Caco-2 (cell line): ENCODE measurements around the gene PITHD1. TPM values are rescaled to one million over a fixed set of nuclear protein-coding genes. Genes with fewer than 3 reads are reported as not detected.
A peak's percentile ranks its signal among the peaks of the same experiment; 100 is the strongest.

Source experiments
- BruUV-seq: library from RNA; stranded (reverse); fragments of 400-500 nt; replicated peaks from 2 replicates; lab custom pipeline; 2021; lab: Mats Ljungman, UMichigan
- CTCF ChIA-PET: fragments of 300-600 bp; sonication (Branson Sonifier 250); formaldehyde crosslinking; loops from one replicate; lab custom pipeline; 2022; ENCODE audit warnings: antibody characterized with exemption; lab: Charles Lee
- POLR2A ChIA-PET: fragments of 300-600 bp; sonication (Branson Sonifier 250); formaldehyde crosslinking; loops from one replicate; lab custom pipeline; 2022; ENCODE audit warnings: antibody characterized with exemption; lab: Charles Lee
- DNase-seq, 2 experiments: peaks; one replicate each; pipeline versions ENCODE4 v3.0.0 to v3.0.0-alpha.2; 2020 to 2022
- H3K27me3 ChIP-seq: replicated peaks from 2 replicates; pipeline ENCODE4 v1.6.0; 2011; ENCODE audit warnings: low read length; ENCODE audit not compliant: control insufficient read depth, insufficient read depth
- H3K36me3 ChIP-seq: 2 replicates; pipeline ENCODE4 v1.5.1; 2011; ENCODE audit warnings: low read length; ENCODE audit not compliant: control insufficient read depth, insufficient read depth
- H3K4me1 ChIP-seq: fragments of 250-450 bp; sonication (Bioruptor Pico); 2 replicates; pipeline ENCODE4 v1.5.1; 2020; ENCODE audit warnings: mild to moderate bottlenecking
- H3K4me3 ChIP-seq: 2 replicates; pipeline ENCODE4 v1.5.1; 2011; ENCODE audit warnings: low read depth, mild to moderate bottlenecking, control low read depth, low read length
- H3K9me3 ChIP-seq: fragments of 250-450 bp; sonication (Bioruptor Pico); 2 replicates; pipeline ENCODE4 v1.5.1; 2020; ENCODE audit warnings: mild to moderate bottlenecking, moderate library complexity
- H3K27ac Mint-ChIP-seq: one replicate; pipeline ENCODE4 v1.8.0; 2022; ENCODE audit warnings: mixed read lengths; ENCODE audit not compliant: unreplicated experiment
- H3K27me3 Mint-ChIP-seq: one replicate; pipeline ENCODE4 v1.8.0; 2022; ENCODE audit warnings: mixed read lengths; ENCODE audit not compliant: insufficient read depth, unreplicated experiment
- H3K36me3 Mint-ChIP-seq: one replicate; pipeline ENCODE4 v1.8.0; 2022; ENCODE audit warnings: mild to moderate bottlenecking, mixed read lengths; ENCODE audit not compliant: insufficient read depth, unreplicated experiment
- H3K4me1 Mint-ChIP-seq: one replicate; pipeline ENCODE4 v1.8.0; 2022; ENCODE audit warnings: low read depth, mixed read lengths; ENCODE audit not compliant: unreplicated experiment
- H3K4me3 Mint-ChIP-seq: one replicate; pipeline ENCODE4 v1.8.0; 2022; ENCODE audit warnings: mild to moderate bottlenecking, moderate library complexity, mixed read lengths; ENCODE audit not compliant: unreplicated experiment
- H3K9me3 Mint-ChIP-seq: one replicate; pipeline ENCODE4 v1.8.0; 2022; ENCODE audit warnings: mixed read lengths; ENCODE audit not compliant: unreplicated experiment
- CTCF ChIP-seq, 2 experiments: fragments of 200-600 bp in 1 of 2; IDR thresholded peaks; 1 replicate in 1 of 2; 2 replicates in 1 of 2; pipeline versions ENCODE4 v1.5.1 to v1.8.0; 2011 to 2022; ENCODE audit warnings: antibody characterized with exemption in 1 of 2, control low read depth in 1 of 2, inconsistent platforms in 1 of 2, low read depth in 1 of 2, low read length in 1 of 2, mild to moderate bottlenecking in 1 of 2, moderate library complexity in 1 of 2; ENCODE audit not compliant: insufficient read depth in 1 of 2, severe bottlenecking in 1 of 2, unreplicated experiment in 1 of 2
- intact Hi-C: fragments of 100-400 bp; cut with micrococcal nuclease; formaldehyde crosslinking; loops from one replicate; pipeline ENCODE4 v1.10.0; 2022; ENCODE audit not compliant: unreplicated experiment
- total RNA-seq: library from RNA; stranded (reverse); gene quantifications from 2 replicates; pipeline ENCODE4 v1.2.3, GENCODE V29; 2022

PITHD1 gene
- total RNA-seq, 1 experiment from 2014 or later: 47.8 TPM

- H3K27me3 ChIP-seq: no peaks in the 10 kb centered on the region
- BruUV-seq: TSS peak; percentile 64
- ChIA-PET CTCF (no interaction called here), POLR2A (interaction anchor here (1.0 kb wide), 1 partner anchor 35 kb away, joined by 3 read pairs; the partner anchor contains the start of gene PITHD1)
- Mint-ChIP-seq H3K4me1 (no peaks in the 10 kb centered on the region), H3K27ac (peak overlapping the region; percentile 80), H3K9me3 (no peaks in the 10 kb centered on the region), H3K36me3 (peaks cover 25% of the 10 kb centered on the region), H3K27me3 (no peaks in the 10 kb centered on the region), H3K4me3 (peak overlapping the region; percentile 82)
- no peaks in the 10 kb centered on the region for H3K4me1 ChIP-seq
- H3K9me3 ChIP-seq: no peaks in the 10 kb centered on the region
- TF ChIP-seq CTCF (IDR thresholded peaks at IDR 0.05; ENCODE audit: insufficient read depth in 1 of 2, low read depth in 1 of 2, low read length in 1 of 2, severe bottlenecking in 1 of 2, unreplicated experiment in 1 of 2): no peak
- no peak for DNase-seq
- peak overlapping the region; percentile 92 for H3K4me3 ChIP-seq
- no peaks in the 10 kb centered on the region; the same call in 1 of the 2 replicates for H3K36me3 ChIP-seq
- intact Hi-C loops: loop anchor here (5.0 kb wide), 1 partner anchor 50 kb away; the partner anchor contains the start of gene RPL11
These were observed 35.4 kb upstream of the PITHD1 start for GRCh38 chr1:23742670-23743286.

- Histone ChIP-seq H3K9me3 (no peaks in the 10 kb centered on the region), H3K4me3 (peak within 1 kb of the TSS; percentile 92), H3K27me3 (no peaks in the 10 kb centered on the region), H3K4me1 (no peaks in the 10 kb centered on the region), H3K36me3 (no peaks in the 10 kb centered on the region; the same call in 1 of the 2 replicates)
- H3K27ac Mint-ChIP-seq: peak within 1 kb of the TSS; percentile 80
- TF ChIP-seq CTCF (IDR thresholded peaks at IDR 0.05; ENCODE audit: insufficient read depth in 1 of 2, low read depth in 1 of 2, low read length in 1 of 2, severe bottlenecking in 1 of 2, unreplicated experiment in 1 of 2): no peak
- POLR2A ChIA-PET: interaction anchor here (0.6 to 1.8 kb wide), 4 partner anchors 34 to 189 kb away, joined by 3 to 6 read pairs (median 4); partner anchors contain the start of genes PITHD1 and RPL11
- DNase-seq: peak; percentile 56 to 73
- H3K27me3 Mint-ChIP-seq: no peaks in the 10 kb centered on the region
- peaks cover 25% of the 10 kb centered on the region for H3K36me3 Mint-ChIP-seq
- intact Hi-C loops: loop anchor here (2.0 to 5.0 kb wide), 2 partner anchors 51 to 199 kb away; partner anchors contain the start of gene RPL11
- BruUV-seq: no TSS peak
- no peaks in the 10 kb centered on the region for H3K4me1 Mint-ChIP-seq
- H3K4me3 Mint-ChIP-seq: peak within 1 kb of the TSS; percentile 82
- CTCF ChIA-PET: interaction anchor here (0.6 kb wide), 1 partner anchor 70 kb away, joined by 3 read pairs; no protein-coding TSS in a partner anchor
- no peaks in the 10 kb centered on the region for H3K9me3 Mint-ChIP-seq
These were observed 34.7 kb upstream of the PITHD1 start, which contains the start of gene ELOA for GRCh38 chr1:23743287-23744152. ELOA (plus strand) TSS chr1:23743471; CDS start chr1:23743504, 33 bp downstream.

- no peaks in the 10 kb centered on the region for H3K9me3 ChIP-seq
- Mint-ChIP-seq H3K4me1 (no peaks in the 10 kb centered on the region), H3K4me3 (no peak overlapping the region), H3K36me3 (peaks cover 26% of the 10 kb centered on the region), H3K27me3 (no peaks in the 10 kb centered on the region), H3K27ac (no peak overlapping the region), H3K9me3 (no peaks in the 10 kb centered on the region)
- POLR2A ChIA-PET: interaction anchor here (0.6 to 1.8 kb wide), 3 partner anchors 53 to 64 kb away, joined by 3 to 6 read pairs (median 4); partner anchors contain the start of gene RPL11
- H3K4me3 ChIP-seq: no peak overlapping the region
- no peaks in the 10 kb centered on the region; the same call in 1 of the 2 replicates for H3K36me3 ChIP-seq
- TF ChIP-seq CTCF (IDR thresholded peaks at IDR 0.05; ENCODE audit: insufficient read depth in 1 of 2, low read depth in 1 of 2, low read length in 1 of 2, severe bottlenecking in 1 of 2, unreplicated experiment in 1 of 2): peak in 1 of 2 experiments; percentile 20
- intact Hi-C loops: loop anchor here (2.0 to 5.0 kb wide), 2 partner anchors 38 to 201 kb away; no protein-coding TSS in a partner anchor
- BruUV-seq: no TSS peak
- DNase-seq: no peak
- H3K4me1 ChIP-seq: no peaks in the 10 kb centered on the region
- no peaks in the 10 kb centered on the region for H3K27me3 ChIP-seq
- CTCF ChIA-PET: interaction anchor here (0.7 to 1.0 kb wide), 3 partner anchors 18 to 169 kb away, joined by 4 to 6 read pairs (median 4); partner anchors contain the start of gene RPL11
These were observed 32.7 kb upstream of the PITHD1 start for GRCh38 chr1:23745515-23745914.
